ENCODE results near the gene UBE2J1.
"Not testable (repeated sequence)": the region's sequence is repeated elsewhere in the genome, so short reads cannot be mapped to it uniquely, and the experiment has no call there.

Gene UBE2J1

GRCh38 chr6:89352278-89353117, at the start of gene UBE2J1:
Gene UBE2J1, minus strand, starts transcription at chr6:89352722. Its CDS starts 153 bp downstream, at chr6:89352569.
- DNase-seq, result peak; percentile 79

- no peak for DNase-seq
Measured at GRCh38 chr6:89400912-89401399, 48.4 kb upstream of the UBE2J1 start.

- DNase-seq, result no peak
Measured at GRCh38 chr6:89400050-89400449, 47.5 kb upstream of the UBE2J1 start.

GRCh38 chr6:89398762-89399525, 46.4 kb upstream of the UBE2J1 start:
- DNase-seq, result no peak

- DNase-seq, result not testable (repeated sequence)
Measured at GRCh38 chr6:89397884-89398283, 45.4 kb upstream of the UBE2J1 start.

- DNase-seq, result no peak
Measured at GRCh38 chr6:89393659-89394058, 41.1 kb upstream of the UBE2J1 start.

- no peak for DNase-seq
Measured at GRCh38 chr6:89392823-89393222, 40.3 kb upstream of the UBE2J1 start.

GRCh38 chr6:89388846-89389245, 36.3 kb upstream of the UBE2J1 start:
- DNase-seq, result no peak

GRCh38 chr6:89387516-89388201, 35.1 kb upstream of the UBE2J1 start:
- DNase-seq, result no peak

GRCh38 chr6:89386917-89387491, 34.5 kb upstream of the UBE2J1 start:
- DNase-seq, result no peak

GRCh38 chr6:89385846-89386245, 33.3 kb upstream of the UBE2J1 start:
- no peak for DNase-seq

- DNase-seq, result no peak
Measured at GRCh38 chr6:89385156-89385667, 32.7 kb upstream of the UBE2J1 start.

GRCh38 chr6:89381031-89381430, 28.5 kb upstream of the UBE2J1 start:
- no peak for DNase-seq

GRCh38 chr6:89379281-89379680, 26.8 kb upstream of the UBE2J1 start:
- DNase-seq, result no peak

- no peak for DNase-seq
Measured at GRCh38 chr6:89378628-89379027, 26.1 kb upstream of the UBE2J1 start.

GRCh38 chr6:89375427-89376267, 23.1 kb upstream of the UBE2J1 start:
- DNase-seq, result no peak

GRCh38 chr6:89372506-89372901, 20.0 kb upstream of the UBE2J1 start:
- DNase-seq, result no peak

GRCh38 chr6:89371849-89372505, 19.5 kb upstream of the UBE2J1 start:
- DNase-seq, result peak; percentile 17

- no peak for DNase-seq
Measured at GRCh38 chr6:89368999-89369398, 16.5 kb upstream of the UBE2J1 start.

- no peak for DNase-seq
Measured at GRCh38 chr6:89368107-89368506, 15.6 kb upstream of the UBE2J1 start.

GRCh38 chr6:89364586-89364985, 12.1 kb upstream of the UBE2J1 start:
- no peak for DNase-seq
